Measurements from ENCODE around the gene PHPT1. TPM values are rescaled to one million over a fixed set of nuclear protein-coding genes. Genes with fewer than 3 reads are reported as not detected.
A peak's percentile ranks its signal among the peaks of the same experiment; 100 is the strongest.

The PHPT1 gene
- total RNA-seq, 1 donor from 2014 or later, result 215 TPM

DNA sequence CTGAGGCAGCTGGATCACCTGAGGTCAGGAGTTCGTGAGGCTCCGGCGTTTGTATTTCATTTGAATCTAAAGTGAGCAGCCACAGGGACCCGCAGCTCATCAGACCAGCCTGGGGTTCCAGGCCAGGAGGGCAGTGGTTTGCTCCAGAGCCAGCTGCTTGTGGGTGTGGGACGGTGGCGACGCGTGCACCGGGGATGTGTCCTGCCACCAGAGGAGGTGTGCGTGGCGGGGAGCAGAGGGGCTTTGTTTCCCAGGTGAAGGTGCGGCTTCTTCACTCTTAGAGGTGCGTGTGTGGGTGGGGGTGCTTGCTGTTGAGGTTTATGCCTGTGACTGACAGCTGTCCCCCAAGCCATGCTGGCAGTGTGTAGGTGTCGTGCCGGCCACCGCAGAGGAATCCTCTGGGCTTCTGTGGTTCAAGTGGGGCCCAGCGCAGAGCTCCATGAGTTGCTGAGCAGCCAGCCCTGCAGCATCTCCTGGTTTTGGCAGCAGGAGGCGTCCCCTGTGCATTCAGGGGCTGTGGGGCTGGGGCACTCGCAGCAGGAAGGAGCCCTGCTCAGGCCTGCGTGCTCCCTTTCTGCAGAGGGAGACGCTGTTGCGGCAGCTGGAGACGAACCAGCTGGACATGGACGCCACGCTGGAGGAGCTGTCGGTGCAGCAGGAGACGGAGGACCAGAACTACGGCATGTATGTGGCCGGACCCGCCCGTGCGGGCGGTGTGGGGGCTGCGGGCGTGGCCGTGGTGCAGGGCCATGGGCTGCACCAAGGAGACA, 13.9 kb upstream of the PHPT1 start:
- Mint-ChIP-seq H3K27me3 (ENCODE audit: low read depth, unreplicated experiment) (no peaks in the 10 kb centered on the region), H3K9me3 (ENCODE audit: unreplicated experiment) (no peaks in the 10 kb centered on the region), H3K27ac (ENCODE audit: unreplicated experiment) (peak overlapping the region; percentile 7), H3K4me1 (ENCODE audit: low read depth, unreplicated experiment) (peaks cover 7% of the 10 kb centered on the region), H3K4me3 (ENCODE audit: unreplicated experiment) (no peak overlapping the region), H3K36me3 (ENCODE audit: low read depth, unreplicated experiment) (peaks cover 5% of the 10 kb centered on the region)
- no peaks in the 10 kb centered on the region for H3K4me1 ChIP-seq (ENCODE audit: insufficient read depth, low read length)
- H3K9ac ChIP-seq (ENCODE audit: low read length), result no peak overlapping the region
- peaks cover 8% of the 10 kb centered on the region for H4K20me1 ChIP-seq (ENCODE audit: insufficient read depth, low read length)
- no peaks in the 10 kb centered on the region for H3K36me3 ChIP-seq (ENCODE audit: insufficient read depth, low read length)
- H3K27ac ChIP-seq (ENCODE audit: low read depth, low read length), result no peak overlapping the region
- H3K4me3 ChIP-seq (ENCODE audit: insufficient read depth, low read depth, low read length), result no peak overlapping the region
- H3K79me2 ChIP-seq (ENCODE audit: insufficient read depth, low read length), result no peaks in the 10 kb centered on the region
- no peak for TF ChIP-seq EZH2 (IDR thresholded peaks at IDR 0.05; ENCODE audit: insufficient read depth, low read length)
- TF ChIP-seq, protein P1, sequence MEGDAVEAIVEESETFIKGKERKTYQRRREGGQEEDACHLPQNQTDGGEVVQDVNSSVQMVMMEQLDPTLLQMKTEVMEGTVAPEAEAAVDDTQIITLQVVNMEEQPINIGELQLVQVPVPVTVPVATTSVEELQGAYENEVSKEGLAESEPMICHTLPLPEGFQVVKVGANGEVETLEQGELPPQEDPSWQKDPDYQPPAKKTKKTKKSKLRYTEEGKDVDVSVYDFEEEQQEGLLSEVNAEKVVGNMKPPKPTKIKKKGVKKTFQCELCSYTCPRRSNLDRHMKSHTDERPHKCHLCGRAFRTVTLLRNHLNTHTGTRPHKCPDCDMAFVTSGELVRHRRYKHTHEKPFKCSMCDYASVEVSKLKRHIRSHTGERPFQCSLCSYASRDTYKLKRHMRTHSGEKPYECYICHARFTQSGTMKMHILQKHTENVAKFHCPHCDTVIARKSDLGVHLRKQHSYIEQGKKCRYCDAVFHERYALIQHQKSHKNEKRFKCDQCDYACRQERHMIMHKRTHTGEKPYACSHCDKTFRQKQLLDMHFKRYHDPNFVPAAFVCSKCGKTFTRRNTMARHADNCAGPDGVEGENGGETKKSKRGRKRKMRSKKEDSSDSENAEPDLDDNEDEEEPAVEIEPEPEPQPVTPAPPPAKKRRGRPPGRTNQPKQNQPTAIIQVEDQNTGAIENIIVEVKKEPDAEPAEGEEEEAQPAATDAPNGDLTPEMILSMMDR (IDR thresholded peaks at IDR 0.05; ENCODE audit: insufficient read depth, low read depth, low read length), result no peak
- H3K4me2 ChIP-seq (ENCODE audit: low read length), result no peak overlapping the region
- no peak overlapping the region for H2AFZ ChIP-seq (ENCODE audit: low read depth, low read length)
- no peak for DNase-seq (ENCODE audit: low read depth)
- no peaks in the 10 kb centered on the region for H3K27me3 ChIP-seq (ENCODE audit: insufficient read depth, low read length)
- no peak for FAIRE-seq
- no peaks in the 10 kb centered on the region for H3K9me3 ChIP-seq (ENCODE audit: insufficient read depth, low read depth, low read length)

DNA sequence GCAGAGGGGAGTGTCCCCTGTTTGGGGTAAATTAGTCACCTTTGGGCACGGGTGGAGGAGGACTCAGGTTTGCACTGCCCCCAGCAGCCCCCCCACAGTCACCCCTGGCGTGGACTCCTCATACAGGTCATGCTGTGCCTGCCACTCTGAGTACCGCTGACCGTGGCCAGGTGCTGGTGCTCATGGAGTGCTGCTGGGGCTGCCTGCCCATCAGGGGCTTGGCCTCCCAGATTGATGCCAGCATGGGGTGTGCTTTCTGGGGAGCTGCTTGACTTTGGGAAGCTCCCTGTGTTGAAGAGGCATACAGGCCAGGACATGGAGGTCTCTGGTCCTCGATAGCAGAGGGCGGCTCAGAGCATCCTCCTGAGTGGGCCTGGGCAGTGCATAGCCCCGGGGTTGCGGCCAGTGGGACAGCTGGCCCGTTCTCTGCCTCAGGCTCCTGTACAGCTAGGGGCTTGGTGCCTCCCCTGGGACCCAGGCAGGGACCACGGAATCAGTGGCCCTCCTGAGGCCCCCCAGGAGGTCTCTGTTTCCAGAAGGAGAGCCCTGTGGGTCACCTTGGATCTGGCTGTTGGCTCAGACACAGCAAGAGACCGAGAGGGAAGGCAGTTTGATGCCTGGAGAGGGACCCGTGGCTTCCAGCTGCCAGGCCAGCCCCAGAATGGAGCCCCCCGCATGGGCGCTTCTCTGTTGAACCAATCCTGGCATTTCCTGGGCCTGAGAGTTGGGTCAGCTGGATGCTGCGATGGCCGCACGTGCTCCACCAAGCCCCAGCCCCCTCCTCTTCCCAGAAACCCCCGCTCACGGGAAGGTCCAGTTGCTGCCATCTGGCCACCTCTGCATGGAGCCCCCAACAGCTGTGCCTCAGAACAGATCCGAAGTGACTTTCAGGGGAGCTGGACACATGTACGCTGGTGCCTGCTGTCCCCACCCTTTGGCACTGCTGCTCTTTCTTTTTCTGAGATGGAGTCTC, 13.0 kb upstream of the PHPT1 start:
- H2AFZ ChIP-seq (ENCODE audit: low read depth, low read length), result no peak overlapping the region
- H3K4me3 ChIP-seq (ENCODE audit: insufficient read depth, low read depth, low read length), result no peak overlapping the region
- DNase-seq (ENCODE audit: low read depth) (no peak), FAIRE-seq (no peak)
- H3K9ac ChIP-seq (ENCODE audit: low read length), result no peak overlapping the region
- TF ChIP-seq EZH2 (IDR thresholded peaks at IDR 0.05; ENCODE audit: insufficient read depth, low read length), result no peak
- TF ChIP-seq, protein P1 (IDR thresholded peaks at IDR 0.05; ENCODE audit: insufficient read depth, low read depth, low read length), result no peak
- H3K79me2 ChIP-seq (ENCODE audit: insufficient read depth, low read length), result no peaks in the 10 kb centered on the region
- peaks cover 9% of the 10 kb centered on the region for H4K20me1 ChIP-seq (ENCODE audit: insufficient read depth, low read length)
- H3K9me3 Mint-ChIP-seq (ENCODE audit: unreplicated experiment), result no peaks in the 10 kb centered on the region
- no peak overlapping the region for H3K27ac Mint-ChIP-seq (ENCODE audit: unreplicated experiment)
- no peak overlapping the region for H3K4me3 Mint-ChIP-seq (ENCODE audit: unreplicated experiment)
- no peaks in the 10 kb centered on the region for H3K36me3 ChIP-seq (ENCODE audit: insufficient read depth, low read length)
- H3K27me3 ChIP-seq (ENCODE audit: insufficient read depth, low read length), result no peaks in the 10 kb centered on the region
- H3K4me1 Mint-ChIP-seq (ENCODE audit: low read depth, unreplicated experiment), result peaks cover 7% of the 10 kb centered on the region
- no peaks in the 10 kb centered on the region for H3K27me3 Mint-ChIP-seq (ENCODE audit: low read depth, unreplicated experiment)
- no peak overlapping the region for H3K27ac ChIP-seq (ENCODE audit: low read depth, low read length)
- no peak overlapping the region for H3K4me2 ChIP-seq (ENCODE audit: low read length)
- no peaks in the 10 kb centered on the region for H3K9me3 ChIP-seq (ENCODE audit: insufficient read depth, low read depth, low read length)
- peaks cover 6% of the 10 kb centered on the region for H3K4me1 ChIP-seq (ENCODE audit: insufficient read depth, low read length)
- H3K36me3 Mint-ChIP-seq (ENCODE audit: low read depth, unreplicated experiment), result peaks cover 5% of the 10 kb centered on the region

All from astrocyte (in vitro differentiated cells and primary cell).